ENCODE measurements around the gene SEMA4D.

GRCh38 chr9:89402695-89403427 is 95.1 kb downstream of the SEMA4D start:
- TF ChIP-seq CTCF (IDR thresholded peaks at IDR 0.05; ENCODE audit: low read length) (no peak), EZH2 (IDR thresholded peaks at IDR 0.05; ENCODE audit: borderline replicate concordance, low read length) (no peak)

Measured in OCI-LY1 (cell line).